GM18868 (cell line): ENCODE measurements around the gene XXYLT1.

Source experiments
- ATAC-seq: cut with Tn5 transposase; IDR thresholded peaks from one replicate; pipeline ENCODE4 v1.9.1; 2021; ENCODE audit warnings: mild to moderate bottlenecking, moderate library complexity; ENCODE audit not compliant: unreplicated experiment

XXYLT1 gene

DNA sequence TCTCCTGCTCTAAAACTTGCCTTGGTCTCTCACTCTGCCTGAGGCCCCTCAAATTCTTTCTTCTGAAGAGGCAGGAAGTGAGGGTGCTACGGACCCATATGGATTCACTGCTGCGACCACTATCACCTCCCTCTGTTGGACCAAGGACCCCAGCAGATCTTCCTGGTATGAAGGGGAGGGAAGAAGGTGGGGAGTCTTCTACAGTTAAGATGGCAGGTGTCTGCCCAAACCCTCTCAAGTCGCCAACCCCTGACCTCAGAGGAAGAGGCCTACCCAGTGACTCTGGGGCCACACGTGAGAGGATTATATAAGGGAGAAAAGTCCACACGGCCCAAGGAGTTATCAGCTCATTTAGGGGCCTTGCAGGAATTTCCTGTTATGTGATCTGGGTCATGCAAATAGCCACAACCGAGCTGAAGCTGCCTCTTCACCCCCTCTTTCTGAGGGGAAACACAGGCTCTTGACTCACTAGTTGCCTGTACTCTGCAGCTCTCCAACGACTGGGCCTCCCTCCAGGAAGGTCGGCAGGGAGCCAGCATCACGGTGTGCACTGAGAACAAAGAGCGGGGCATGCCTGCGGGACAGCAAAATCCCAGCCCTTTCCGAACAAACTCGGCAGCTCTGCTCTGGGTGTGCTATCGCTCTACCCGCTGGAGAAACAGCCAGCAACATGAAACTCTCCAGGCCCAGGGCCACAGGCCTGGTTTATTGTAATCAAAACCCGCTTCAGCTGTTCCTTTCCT lies 116.0 kb downstream of the XXYLT1 start:
- peak; percentile 49 for ATAC-seq

- no peak for ATAC-seq
Measured at GRCh38 chr3:195154111-195154791, 116.7 kb downstream of the XXYLT1 start.

GRCh38 chr3:195153653-195154052 lies 117.3 kb downstream of the XXYLT1 start:
- ATAC-seq, result no peak

GRCh38 chr3:195153130-195153529 lies 117.8 kb downstream of the XXYLT1 start:
- no peak for ATAC-seq

GRCh38 chr3:195151866-195152541 lies 119.0 kb downstream of the XXYLT1 start:
- ATAC-seq, result no peak

GRCh38 chr3:195151402-195151801 lies 119.6 kb downstream of the XXYLT1 start:
- no peak for ATAC-seq

DNA sequence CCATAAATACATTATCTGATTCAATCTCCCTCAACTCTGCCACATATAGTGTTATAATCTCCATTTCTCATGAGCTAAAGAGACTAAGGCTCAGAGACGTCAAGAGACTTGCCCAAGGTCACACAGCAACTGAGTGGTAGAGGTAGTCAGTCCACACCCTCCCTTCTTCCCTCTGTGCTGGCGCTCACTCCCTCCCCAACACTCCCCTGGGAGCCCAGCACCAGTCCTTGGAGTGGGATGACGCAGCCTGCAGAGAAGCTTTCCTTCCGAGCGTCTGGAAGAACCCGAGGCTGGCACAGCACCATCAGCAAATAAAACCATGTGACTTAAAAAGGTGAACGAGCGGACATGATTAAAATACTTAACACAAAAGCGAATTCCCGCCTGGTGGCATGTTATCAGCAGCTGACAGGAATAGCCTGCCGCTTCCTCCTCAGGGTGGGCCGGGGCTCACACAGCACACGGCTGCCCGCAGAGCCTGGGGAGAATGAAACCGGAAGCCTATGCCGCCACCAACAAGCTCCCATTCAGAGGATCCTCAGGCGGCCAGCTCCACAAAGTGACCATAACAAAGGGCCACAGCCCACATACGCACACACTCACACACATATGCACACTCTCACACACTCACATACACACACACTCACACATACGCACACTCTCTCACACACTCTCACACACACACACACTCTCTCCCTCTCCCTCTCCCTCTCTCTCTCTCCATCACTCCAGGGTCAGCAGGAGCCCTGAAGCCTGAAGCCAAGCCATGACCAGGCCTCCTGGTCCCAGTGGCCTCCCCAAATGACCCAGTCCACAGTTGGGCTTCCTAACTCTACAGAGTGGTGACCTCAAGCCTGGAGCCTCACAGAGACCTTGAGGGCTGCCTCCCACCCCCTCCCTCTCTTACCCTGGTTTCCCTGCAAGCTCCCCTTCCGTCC lies 120.5 kb downstream of the XXYLT1 start:
- ATAC-seq, result no peak

DNA sequence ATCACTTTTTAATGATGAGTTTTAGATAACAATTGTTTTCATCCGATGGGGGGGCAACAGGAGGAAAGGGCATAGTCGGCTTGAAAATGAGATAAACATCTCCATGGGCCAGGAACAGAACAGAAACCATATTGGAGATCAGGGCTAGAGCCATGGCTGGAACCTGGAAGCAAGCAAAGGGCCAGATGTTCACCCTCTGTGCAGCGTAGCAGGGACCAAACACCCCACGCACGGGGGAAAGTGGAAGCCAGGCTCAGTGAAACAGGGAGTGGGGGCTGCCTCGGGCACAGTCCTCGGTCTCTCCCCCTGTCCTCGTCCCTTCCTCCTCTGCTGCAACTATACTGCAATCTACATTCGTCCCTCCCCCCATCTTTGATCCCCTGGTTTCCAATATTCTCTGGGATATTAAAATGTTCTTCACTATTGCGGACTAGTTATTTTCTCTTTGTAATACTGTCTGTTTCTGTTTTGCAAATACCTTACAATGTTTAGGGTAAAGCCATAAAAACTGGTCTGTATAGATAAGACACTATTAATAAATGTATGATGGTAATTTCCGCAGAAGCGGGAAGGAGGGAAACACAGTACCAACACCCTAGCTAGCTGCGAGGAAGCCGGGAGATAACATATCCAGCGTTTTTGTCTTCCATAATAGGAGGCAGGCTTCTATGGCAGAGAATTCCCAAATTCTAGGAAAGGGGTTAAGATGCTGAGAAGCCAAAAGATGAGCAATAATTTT lies 121.5 kb downstream of the XXYLT1 start:
- no peak for ATAC-seq

GRCh38 chr3:195148549-195148948 lies 122.4 kb downstream of the XXYLT1 start:
- ATAC-seq, result no peak

- peak; percentile 81 for ATAC-seq
Measured at GRCh38 chr3:195147649-195148080, 123.3 kb downstream of the XXYLT1 start.

- ATAC-seq, result no peak
Measured at GRCh38 chr3:195146131-195146530, 124.8 kb downstream of the XXYLT1 start.

GRCh38 chr3:195145579-195145978 lies 125.4 kb downstream of the XXYLT1 start:
- no peak for ATAC-seq

DNA sequence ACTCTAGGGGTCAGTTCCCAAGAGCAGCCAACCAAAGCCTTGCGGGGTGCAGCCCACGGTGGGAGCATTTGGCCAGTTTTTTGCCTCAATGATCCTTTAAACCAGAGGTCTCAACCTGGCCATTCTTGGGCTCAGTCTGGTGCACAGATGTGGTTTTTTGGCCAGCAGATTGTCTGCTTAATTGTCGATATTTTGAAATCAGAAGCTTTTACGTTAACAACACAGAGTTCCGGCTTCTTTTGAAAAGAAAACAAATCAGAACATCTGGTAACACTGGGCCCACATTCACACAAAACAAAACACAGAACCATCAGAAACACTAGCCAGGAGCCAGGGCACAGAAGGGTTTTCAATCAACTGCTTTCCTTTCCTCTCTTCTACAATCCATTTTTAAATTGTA lies 127.7 kb downstream of the XXYLT1 start:
- no peak for ATAC-seq

GRCh38 chr3:195142519-195142918 lies 128.4 kb downstream of the XXYLT1 start:
- ATAC-seq, result no peak

DNA sequence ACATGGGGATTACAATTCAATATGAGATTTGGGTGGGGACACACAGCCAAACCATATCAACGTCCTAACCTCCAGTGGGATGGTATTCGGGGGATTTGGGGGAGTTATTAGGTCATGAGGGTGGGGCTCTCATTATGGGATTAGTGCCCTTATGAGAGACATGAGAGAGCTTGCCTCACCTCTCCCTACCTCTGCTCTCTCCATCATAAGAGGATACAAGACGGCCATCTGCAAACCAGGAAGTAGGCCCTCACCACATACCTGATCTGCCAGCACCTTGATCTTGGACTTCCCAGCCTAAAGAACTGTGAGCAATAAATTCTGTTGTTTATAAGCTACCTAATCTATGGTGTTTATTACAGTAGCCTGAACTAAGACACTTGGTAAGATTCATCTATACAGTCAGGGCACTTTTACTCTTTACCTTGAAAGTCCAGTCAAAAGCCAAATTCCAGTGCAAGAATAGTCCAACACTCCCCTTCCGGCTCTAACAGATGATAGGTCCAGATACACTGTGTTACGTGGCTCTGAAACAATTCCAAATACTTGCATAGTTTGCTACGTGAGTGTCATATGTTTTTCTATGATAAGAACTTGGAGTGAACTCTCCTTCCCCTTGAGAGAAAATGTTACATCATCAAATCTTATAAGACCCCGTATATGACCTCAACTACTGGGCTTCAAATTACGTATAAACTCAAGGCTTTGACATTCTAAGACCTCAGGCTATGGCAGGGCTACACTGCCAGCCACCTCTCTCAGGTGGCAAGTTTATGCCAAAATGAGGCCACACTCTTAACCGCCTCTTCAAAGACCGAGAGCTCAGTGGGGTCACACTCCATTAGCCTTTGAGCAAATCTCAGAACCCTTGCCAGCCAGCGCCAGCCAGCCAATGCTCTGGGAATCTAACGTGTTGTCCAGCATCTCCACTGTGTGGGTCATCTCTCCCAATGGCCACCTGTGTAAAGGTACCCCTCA lies 129.9 kb downstream of the XXYLT1 start:
- ATAC-seq, result no peak

DNA sequence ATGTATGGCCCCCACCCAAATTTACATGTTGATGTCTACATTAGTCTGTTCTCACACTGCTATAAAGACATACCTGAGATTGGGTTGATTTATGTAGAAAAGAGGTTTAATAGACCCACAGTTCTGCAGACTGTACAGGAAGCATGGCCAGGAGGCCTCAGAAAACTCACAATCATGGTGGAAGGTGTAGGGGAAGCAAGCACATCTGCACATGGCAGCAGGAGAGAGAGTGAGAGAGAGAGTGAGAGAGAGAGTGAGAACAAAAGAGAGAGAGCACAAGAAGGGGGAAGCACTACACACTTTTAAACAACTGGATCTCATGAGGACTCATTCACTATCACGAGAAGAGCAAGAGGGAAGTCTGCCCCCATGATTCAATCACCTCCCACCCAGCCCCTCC lies 130.5 kb downstream of the XXYLT1 start:
- ATAC-seq, result no peak

- no peak for ATAC-seq
Measured at GRCh38 chr3:195139876-195140240, 131.1 kb downstream of the XXYLT1 start.

- ATAC-seq, result peak; percentile 75
Measured at GRCh38 chr3:195139091-195139875, 131.7 kb downstream of the XXYLT1 start.
